ENCODE data around the gene TMUB1. TPM values are rescaled to one million over a fixed set of nuclear protein-coding genes. Genes with fewer than 3 reads are reported as not detected.

Gene TMUB1
- total RNA-seq, 1 experiment from 2014 or later, result 68.1 TPM

GRCh38 chr7:151104411-151105235, 21.3 kb upstream of the TMUB1 start:
- H3K9me3 ChIP-seq, result no peaks in the 10 kb centered on the region
- CTCF ChIA-PET, result interaction anchor here (0.6 to 0.9 kb wide), 3 partner anchors 117 to 256 kb away, joined by 4 read pairs; no protein-coding TSS in a partner anchor
- intact Hi-C loops (cut with micrococcal nuclease; ENCODE audit: unreplicated experiment), result no loop called here
- TF ChIP-seq CTCF (IDR thresholded peaks at IDR 0.05; ENCODE audit: insufficient read depth in 1 of 2, low read depth in 1 of 2, low read length in 1 of 2, severe bottlenecking in 1 of 2, unreplicated experiment in 1 of 2), result no peak
- H3K4me3 Mint-ChIP-seq (ENCODE audit: unreplicated experiment), result no peak overlapping the region
- POLR2A ChIA-PET, result interaction anchor here (0.6 kb wide), 1 partner anchor 43 kb away, joined by 4 read pairs; no protein-coding TSS in a partner anchor
- BruUV-seq (replicated peaks), result no TSS peak
- H3K4me1 Mint-ChIP-seq (ENCODE audit: low read depth, unreplicated experiment), result peaks cover 6% of the 10 kb centered on the region
- H3K27me3 Mint-ChIP-seq (ENCODE audit: insufficient read depth, unreplicated experiment), result no peaks in the 10 kb centered on the region
- no peak for DNase-seq
- no peaks in the 10 kb centered on the region for H3K27me3 ChIP-seq (replicated peaks; ENCODE audit: control insufficient read depth, insufficient read depth, low read length)
- H3K36me3 Mint-ChIP-seq (ENCODE audit: insufficient read depth, unreplicated experiment), result peaks cover 6% of the 10 kb centered on the region
- H3K4me1 ChIP-seq, result no peaks in the 10 kb centered on the region
- H3K4me3 ChIP-seq (ENCODE audit: low read depth, low read length), result no peak overlapping the region
- no peaks in the 10 kb centered on the region for H3K9me3 Mint-ChIP-seq (ENCODE audit: unreplicated experiment)
- no peak overlapping the region for H3K27ac Mint-ChIP-seq (ENCODE audit: unreplicated experiment)
- H3K36me3 ChIP-seq (ENCODE audit: control insufficient read depth, insufficient read depth, low read length), result no peaks in the 10 kb centered on the region

DNA sequence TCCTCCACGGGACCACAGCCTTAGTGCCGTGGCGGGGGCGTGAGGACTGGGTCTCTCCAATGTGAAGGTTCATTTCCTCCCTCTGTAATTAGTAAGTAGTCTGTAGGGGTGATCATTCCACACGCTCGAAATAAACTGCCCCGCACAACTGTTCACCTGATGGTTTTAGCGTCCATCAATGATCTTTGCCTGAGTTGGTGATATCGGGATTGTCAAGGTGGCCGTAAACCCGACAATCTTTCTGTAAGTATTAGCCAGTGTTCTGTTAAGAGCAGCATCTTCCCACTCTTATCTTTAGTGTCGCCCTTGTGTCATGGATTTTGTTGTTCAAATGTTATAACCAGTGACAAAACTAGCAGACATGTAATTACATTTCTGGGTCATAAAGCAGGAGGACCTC, 20.7 kb upstream of the TMUB1 start:
- no peak for TF ChIP-seq CTCF (IDR thresholded peaks at IDR 0.05; ENCODE audit: insufficient read depth in 1 of 2, low read depth in 1 of 2, low read length in 1 of 2, severe bottlenecking in 1 of 2, unreplicated experiment in 1 of 2)
- Histone ChIP-seq H3K4me3 (ENCODE audit: low read depth, low read length) (no peak overlapping the region), H3K36me3 (ENCODE audit: control insufficient read depth, insufficient read depth, low read length) (no peaks in the 10 kb centered on the region), H3K27me3 (replicated peaks; ENCODE audit: control insufficient read depth, insufficient read depth, low read length) (no peaks in the 10 kb centered on the region), H3K4me1 (no peaks in the 10 kb centered on the region), H3K9me3 (no peaks in the 10 kb centered on the region)
- BruUV-seq (replicated peaks), result no TSS peak
- intact Hi-C loops (cut with micrococcal nuclease; ENCODE audit: unreplicated experiment), result no loop called here
- no peaks in the 10 kb centered on the region for H3K36me3 Mint-ChIP-seq (ENCODE audit: insufficient read depth, unreplicated experiment)
- no peaks in the 10 kb centered on the region for H3K9me3 Mint-ChIP-seq (ENCODE audit: unreplicated experiment)
- DNase-seq, result no peak
- no peaks in the 10 kb centered on the region for H3K4me1 Mint-ChIP-seq (ENCODE audit: low read depth, unreplicated experiment)
- POLR2A ChIA-PET, result no interaction called here
- H3K27ac Mint-ChIP-seq (ENCODE audit: unreplicated experiment), result no peak overlapping the region
- CTCF ChIA-PET, result interaction anchor here (0.6 kb wide), 1 partner anchor 118 kb away, joined by 4 read pairs; no protein-coding TSS in a partner anchor
- H3K27me3 Mint-ChIP-seq (ENCODE audit: insufficient read depth, unreplicated experiment), result no peaks in the 10 kb centered on the region
- no peak overlapping the region for H3K4me3 Mint-ChIP-seq (ENCODE audit: unreplicated experiment)

- no peak for TF ChIP-seq CTCF (IDR thresholded peaks at IDR 0.05; ENCODE audit: insufficient read depth in 1 of 2, low read depth in 1 of 2, low read length in 1 of 2, severe bottlenecking in 1 of 2, unreplicated experiment in 1 of 2)
- intact Hi-C loops (cut with micrococcal nuclease; ENCODE audit: unreplicated experiment), result no loop called here
- no peak overlapping the region for H3K27ac Mint-ChIP-seq (ENCODE audit: unreplicated experiment)
These were observed 19.7 kb upstream of the TMUB1 start for GRCh38 chr7:151102991-151103390.

More at GRCh38 chr7:151102991-151103390, 19.7 kb upstream of the TMUB1 start:
- Mint-ChIP-seq H3K9me3 (ENCODE audit: unreplicated experiment) (no peaks in the 10 kb centered on the region), H3K27me3 (ENCODE audit: insufficient read depth, unreplicated experiment) (no peaks in the 10 kb centered on the region), H3K36me3 (ENCODE audit: insufficient read depth, unreplicated experiment) (no peaks in the 10 kb centered on the region), H3K4me1 (ENCODE audit: low read depth, unreplicated experiment) (no peaks in the 10 kb centered on the region), H3K4me3 (ENCODE audit: unreplicated experiment) (no peak overlapping the region)
- Histone ChIP-seq H3K9me3 (no peaks in the 10 kb centered on the region), H3K4me1 (no peaks in the 10 kb centered on the region), H3K4me3 (ENCODE audit: low read depth, low read length) (no peak overlapping the region), H3K36me3 (ENCODE audit: control insufficient read depth, insufficient read depth, low read length) (no peaks in the 10 kb centered on the region), H3K27me3 (replicated peaks; ENCODE audit: control insufficient read depth, insufficient read depth, low read length) (no peaks in the 10 kb centered on the region)
- no TSS peak for BruUV-seq (replicated peaks)
- ChIA-PET CTCF (no interaction called here), POLR2A (no interaction called here)
- no peak for DNase-seq
